GM13977 (cell line): ENCODE measurements around the gene ASB10.

Experiments
- DNase-seq: peaks from one replicate; pipeline ENCODE4 v3.0.0; 2012; ENCODE audit warnings: low spot score
- CTCF ChIP-seq: IDR thresholded peaks from 2 replicates; pipeline ENCODE4 v1.5.1; 2012; ENCODE audit warnings: mild to moderate bottlenecking, control low read depth; ENCODE audit not compliant: insufficient read depth; ENCODE audit errors: extremely low read depth, missing control alignments
- in situ Hi-C: fragments of 300-500 bp; cut with MboI; formaldehyde crosslinking; loops from one replicate; pipeline ENCODE4 v1.12.0; 2022; ENCODE audit warnings: low sequenced_read_pairs, low pct_unique_long_range_greater_than_20kb, mixed read lengths, inconsistent platforms; ENCODE audit not compliant: unreplicated experiment

Gene ASB10

GRCh38 chr7:151129960-151130591 is 57.0 kb downstream of the ASB10 start:
- in situ Hi-C loops, result no loop called here

GRCh38 chr7:151129117-151129959 is 57.7 kb downstream of the ASB10 start:
- TF ChIP-seq CTCF, result no peak
- in situ Hi-C loops, result no loop called here
- DNase-seq, result no peak

More at GRCh38 chr7:151129960-151130591, 57.0 kb downstream of the ASB10 start:
- no peak for DNase-seq
- TF ChIP-seq CTCF, result no peak

GRCh38 chr7:151128716-151129115 is 58.3 kb downstream of the ASB10 start:
- no peak for DNase-seq
- in situ Hi-C loops, result no loop called here
- TF ChIP-seq CTCF, result no peak

GRCh38 chr7:151128144-151128543 is 58.9 kb downstream of the ASB10 start:
- in situ Hi-C loops, result no loop called here
- DNase-seq, result no peak

GRCh38 chr7:151126491-151127137 is 60.4 kb downstream of the ASB10 start:
- DNase-seq, result no peak
- in situ Hi-C loops, result no loop called here
- no peak for TF ChIP-seq CTCF

More at GRCh38 chr7:151128144-151128543, 58.9 kb downstream of the ASB10 start:
- no peak for TF ChIP-seq CTCF

- in situ Hi-C loops, result no loop called here
- TF ChIP-seq CTCF, result no peak
- no peak for DNase-seq
Measured at GRCh38 chr7:151125846-151126481, 61.1 kb downstream of the ASB10 start.
